WI38 (cell line): Measurements from ENCODE around the gene IKBKG.

Experiments
- H3K4me3 ChIP-seq: 2 replicates; pipeline ENCODE4 v1.5.1; 2011; ENCODE audit warnings: low read depth, mild to moderate bottlenecking, control low read depth, low read length
- CTCF ChIP-seq: IDR thresholded peaks from 2 replicates; pipeline ENCODE4 v1.5.1; 2012; ENCODE audit warnings: low read depth, mild to moderate bottlenecking, control low read depth, low read length

IKBKG gene

GRCh38 chrX:154593201-154593600, 45.8 kb downstream of the IKBKG start:
- H3K4me3 ChIP-seq: no peak overlapping the region

GRCh38 chrX:154594491-154594890, 47.1 kb downstream of the IKBKG start:
- no peak overlapping the region for H3K4me3 ChIP-seq
- TF ChIP-seq CTCF: no peak

More at GRCh38 chrX:154593201-154593600, 45.8 kb downstream of the IKBKG start:
- TF ChIP-seq CTCF: no peak

GRCh38 chrX:154595559-154596249, 48.3 kb downstream of the IKBKG start:
- H3K4me3 ChIP-seq: no peak overlapping the region
- TF ChIP-seq CTCF: no peak

GRCh38 chrX:154596290-154596929, 49.0 kb downstream of the IKBKG start:
- no peak for TF ChIP-seq CTCF

GRCh38 chrX:154597221-154597620, 49.8 kb downstream of the IKBKG start:
- no peak for TF ChIP-seq CTCF

More at GRCh38 chrX:154596290-154596929, 49.0 kb downstream of the IKBKG start:
- H3K4me3 ChIP-seq: no peak overlapping the region

GRCh38 chrX:154598656-154599055, 51.2 kb downstream of the IKBKG start:
- TF ChIP-seq CTCF: no peak
- no peak overlapping the region for H3K4me3 ChIP-seq

More at GRCh38 chrX:154597221-154597620, 49.8 kb downstream of the IKBKG start:
- no peak overlapping the region for H3K4me3 ChIP-seq

GRCh38 chrX:154599531-154599930, 52.1 kb downstream of the IKBKG start:
- H3K4me3 ChIP-seq: no peak overlapping the region
- no peak for TF ChIP-seq CTCF
